Endothelial cell (in vitro differentiated cells): ENCODE data around the gene UCHL1. TPM values are rescaled to one million over a fixed set of nuclear protein-coding genes. Genes with fewer than 3 reads are reported as not detected.

Source experiments
- DNase-seq: peaks from one replicate; pipeline ENCODE4 v3.0.0; 2021; ENCODE audit warnings: low spot score
- H3K27ac Mint-ChIP-seq: one replicate; pipeline ENCODE4 v1.8.0; 2021; ENCODE audit warnings: mixed read lengths, inconsistent platforms; ENCODE audit not compliant: unreplicated experiment
- H3K27me3 Mint-ChIP-seq: one replicate; pipeline ENCODE4 v1.8.0; 2021; ENCODE audit warnings: mild to moderate bottlenecking, moderate library complexity, mixed read lengths, inconsistent platforms; ENCODE audit not compliant: unreplicated experiment
- H3K36me3 Mint-ChIP-seq: one replicate; pipeline ENCODE4 v1.8.0; 2021; ENCODE audit warnings: mild to moderate bottlenecking, low read depth, mixed read lengths, inconsistent platforms; ENCODE audit not compliant: unreplicated experiment
- H3K4me1 Mint-ChIP-seq: one replicate; pipeline ENCODE4 v1.8.0; 2021; ENCODE audit warnings: mild to moderate bottlenecking, mixed read lengths, inconsistent platforms; ENCODE audit not compliant: unreplicated experiment
- H3K4me3 Mint-ChIP-seq: one replicate; pipeline ENCODE4 v1.8.0; 2021; ENCODE audit warnings: mild to moderate bottlenecking, mixed read lengths, inconsistent platforms; ENCODE audit not compliant: unreplicated experiment
- H3K9me3 Mint-ChIP-seq: one replicate; pipeline ENCODE4 v1.8.0; 2021; ENCODE audit warnings: mixed read lengths, inconsistent platforms; ENCODE audit not compliant: unreplicated experiment
- total RNA-seq: library from RNA; stranded (reverse); fragmentation: NEBNext Ultra II Directional; extraction: Animal tissue kit (Norgen Biotek cat#: 25700); gene quantifications from one replicate; pipeline ENCODE4 v1.2.1, GENCODE V29; 2021; ENCODE audit not compliant: unreplicated experiment
- TF ChIP-seq, protein P1 (sequence below): fragments of 200-600 bp; sonication (generic); IDR thresholded peaks from one replicate; pipeline ENCODE4 v1.5.0; 2021; ENCODE audit warnings: antibody characterized with exemption; ENCODE audit not compliant: unreplicated experiment

UCHL1 gene
- total RNA-seq, 1 donor from 2014 or later = 397 TPM

DNA sequence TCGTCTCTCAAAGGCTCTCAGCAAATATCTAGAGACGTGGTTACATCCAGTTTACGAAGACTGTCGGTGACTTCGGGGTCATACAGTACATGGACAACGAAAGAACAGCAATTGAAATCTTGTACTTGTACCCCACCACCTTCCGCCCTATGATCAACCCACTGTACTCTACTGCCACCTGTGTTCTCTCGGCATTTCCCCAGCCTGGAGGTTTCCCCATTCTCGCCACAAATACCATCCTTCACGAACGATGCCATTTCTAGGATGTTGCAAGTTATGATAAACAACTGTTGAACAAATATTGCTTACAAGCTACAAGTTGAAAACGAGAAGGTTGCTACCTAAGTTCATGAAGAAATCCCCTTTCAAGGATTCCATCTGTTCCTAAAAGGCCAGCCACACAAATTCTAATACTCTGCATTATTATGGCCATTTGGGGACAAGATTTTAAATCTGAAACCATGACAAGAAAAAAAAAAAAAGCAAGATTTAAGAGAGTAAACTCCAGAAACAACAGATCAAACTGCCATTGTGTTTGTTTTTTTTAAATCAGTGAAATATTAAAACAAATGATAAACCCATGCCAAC is 44.0 kb upstream of the UCHL1 start:
- no peak overlapping the region for H3K27ac Mint-ChIP-seq
- peaks cover 49% of the 10 kb centered on the region for H3K4me1 Mint-ChIP-seq
- peak overlapping the region; percentile 99 for H3K4me3 Mint-ChIP-seq
- DNase-seq = peak; percentile 37
- peaks cover 11% of the 10 kb centered on the region for H3K36me3 Mint-ChIP-seq
- no peaks in the 10 kb centered on the region for H3K9me3 Mint-ChIP-seq
- peaks cover 14% of the 10 kb centered on the region for H3K27me3 Mint-ChIP-seq
- TF ChIP-seq, protein P1, sequence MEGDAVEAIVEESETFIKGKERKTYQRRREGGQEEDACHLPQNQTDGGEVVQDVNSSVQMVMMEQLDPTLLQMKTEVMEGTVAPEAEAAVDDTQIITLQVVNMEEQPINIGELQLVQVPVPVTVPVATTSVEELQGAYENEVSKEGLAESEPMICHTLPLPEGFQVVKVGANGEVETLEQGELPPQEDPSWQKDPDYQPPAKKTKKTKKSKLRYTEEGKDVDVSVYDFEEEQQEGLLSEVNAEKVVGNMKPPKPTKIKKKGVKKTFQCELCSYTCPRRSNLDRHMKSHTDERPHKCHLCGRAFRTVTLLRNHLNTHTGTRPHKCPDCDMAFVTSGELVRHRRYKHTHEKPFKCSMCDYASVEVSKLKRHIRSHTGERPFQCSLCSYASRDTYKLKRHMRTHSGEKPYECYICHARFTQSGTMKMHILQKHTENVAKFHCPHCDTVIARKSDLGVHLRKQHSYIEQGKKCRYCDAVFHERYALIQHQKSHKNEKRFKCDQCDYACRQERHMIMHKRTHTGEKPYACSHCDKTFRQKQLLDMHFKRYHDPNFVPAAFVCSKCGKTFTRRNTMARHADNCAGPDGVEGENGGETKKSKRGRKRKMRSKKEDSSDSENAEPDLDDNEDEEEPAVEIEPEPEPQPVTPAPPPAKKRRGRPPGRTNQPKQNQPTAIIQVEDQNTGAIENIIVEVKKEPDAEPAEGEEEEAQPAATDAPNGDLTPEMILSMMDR = peak; percentile 27

DNA sequence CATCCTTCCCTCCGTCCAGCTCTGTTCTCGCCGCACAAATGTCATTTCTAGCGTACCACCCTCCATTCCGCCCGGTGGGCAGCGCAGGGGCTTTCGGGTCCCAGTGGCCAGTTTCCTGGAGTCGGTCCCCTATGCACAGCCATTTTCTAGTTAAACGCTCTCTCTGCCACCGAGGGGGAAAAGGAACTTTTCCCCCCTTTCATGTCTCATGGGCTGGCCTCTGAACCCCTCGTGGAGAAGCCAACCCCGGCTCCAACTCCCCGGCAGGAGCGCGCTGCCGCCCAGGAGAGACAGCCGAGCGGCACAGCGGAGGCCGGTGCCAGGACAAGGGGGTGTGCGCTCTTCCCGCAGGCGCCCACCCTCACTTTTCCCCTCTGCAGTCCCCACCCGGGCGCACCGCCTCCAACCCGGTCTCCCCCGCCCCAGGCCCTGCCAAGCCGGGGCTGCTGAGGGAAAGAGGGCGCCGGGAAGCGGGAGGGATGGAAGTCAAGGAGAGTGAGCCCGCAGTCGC is 43.0 kb upstream of the UCHL1 start:
- TF ChIP-seq, protein P1 = no peak
- peaks cover 46% of the 10 kb centered on the region for H3K4me1 Mint-ChIP-seq
- H3K27me3 Mint-ChIP-seq = peaks cover 14% of the 10 kb centered on the region
- H3K36me3 Mint-ChIP-seq = peaks cover 11% of the 10 kb centered on the region
- DNase-seq = peak; percentile 43
- peak overlapping the region; percentile 5 for H3K27ac Mint-ChIP-seq
- no peaks in the 10 kb centered on the region for H3K9me3 Mint-ChIP-seq
- peak overlapping the region; percentile 99 for H3K4me3 Mint-ChIP-seq

DNA sequence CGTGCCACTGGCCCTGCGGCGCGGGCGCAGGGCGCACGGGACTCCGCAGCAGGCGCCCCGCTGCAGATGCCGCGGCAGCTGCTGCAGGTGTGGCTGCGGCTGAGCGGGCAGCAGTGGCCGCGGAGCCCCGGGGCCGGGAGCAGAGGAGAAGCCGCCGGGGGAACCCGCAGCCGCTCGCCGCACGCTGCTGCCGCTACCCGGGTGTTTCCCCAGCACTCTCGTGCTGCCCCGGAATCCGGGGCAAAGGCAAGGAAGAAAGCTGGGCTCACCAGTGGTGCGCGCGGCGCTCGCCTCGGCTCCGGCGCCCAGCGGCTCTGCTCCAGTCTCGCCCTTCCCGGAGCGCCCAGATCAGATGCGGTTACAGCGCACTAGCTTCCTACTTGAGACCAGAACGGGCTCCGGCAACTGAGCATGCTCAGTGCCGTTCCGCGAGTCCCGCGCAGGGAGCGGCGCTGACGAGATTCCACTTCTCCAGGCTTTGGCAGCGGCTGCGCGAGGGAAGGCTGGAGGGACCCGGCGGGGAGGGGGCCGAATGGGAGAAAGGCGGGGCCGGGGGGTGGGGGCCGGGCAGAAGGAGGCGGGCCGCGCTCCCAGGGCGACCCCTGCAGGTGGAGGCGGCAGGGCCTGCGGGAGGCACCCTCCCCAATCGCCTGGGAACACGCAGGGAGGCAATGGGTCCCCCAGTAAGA is 42.4 kb upstream of the UCHL1 start, which contains the start of gene APBB2:
Gene APBB2, minus strand, starts transcription at position 407 of the 689 bp plus-strand sequence. CDS start 181,288 bp downstream, outside the sequence.
- Mint-ChIP-seq H3K27me3 (peaks cover 14% of the 10 kb centered on the region), H3K4me1 (peaks cover 41% of the 10 kb centered on the region), H3K36me3 (peaks cover 11% of the 10 kb centered on the region), H3K27ac (peak within 1 kb of the TSS; percentile 5), H3K4me3 (peak within 1 kb of the TSS; percentile 99), H3K9me3 (no peaks in the 10 kb centered on the region)
- TF ChIP-seq, protein P1 = peak; percentile 91
- peak; percentile 97 for DNase-seq

DNA sequence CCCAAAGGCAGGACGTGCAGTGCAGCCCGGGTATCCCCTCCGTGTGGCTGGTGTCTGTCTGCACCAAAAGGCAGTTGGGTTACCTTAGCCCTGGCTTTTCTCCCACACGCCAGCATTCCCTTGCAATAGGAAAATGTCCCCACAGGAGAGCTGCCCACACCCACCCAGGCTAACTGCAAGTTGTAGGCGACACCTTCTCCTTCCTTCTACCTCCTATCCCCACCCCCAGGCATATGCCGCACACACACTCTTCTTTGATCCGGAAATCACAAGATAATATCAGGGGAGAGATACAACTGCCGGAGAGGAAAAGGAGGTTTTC is 41.9 kb upstream of the UCHL1 start:
- peaks cover 41% of the 10 kb centered on the region for H3K4me1 Mint-ChIP-seq
- no peak for DNase-seq
- no peaks in the 10 kb centered on the region for H3K9me3 Mint-ChIP-seq
- H3K36me3 Mint-ChIP-seq = peaks cover 9% of the 10 kb centered on the region
- TF ChIP-seq, protein P1 = peak; percentile 16
- H3K27me3 Mint-ChIP-seq = peaks cover 14% of the 10 kb centered on the region
- no peak overlapping the region for H3K27ac Mint-ChIP-seq
- H3K4me3 Mint-ChIP-seq = peak overlapping the region; percentile 94

DNA sequence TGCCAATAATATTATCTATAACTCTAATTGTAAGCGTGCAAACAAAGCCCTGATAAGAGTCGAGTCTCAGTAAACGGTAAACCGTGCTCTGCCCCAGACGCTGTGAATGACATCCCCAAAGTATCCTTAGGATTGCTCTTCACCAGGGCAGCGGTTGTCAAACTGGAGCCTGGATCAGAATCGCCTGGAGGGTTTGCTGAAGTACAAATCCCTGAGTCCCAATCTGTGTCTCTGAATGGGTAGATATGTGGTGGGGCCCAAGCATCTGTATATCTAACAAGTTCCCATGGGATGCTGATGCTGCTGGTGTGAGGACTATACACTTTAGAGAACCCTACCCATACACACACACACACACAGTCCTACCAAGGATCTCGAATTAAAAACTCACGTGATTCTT is 41.6 kb upstream of the UCHL1 start:
- peaks cover 41% of the 10 kb centered on the region for H3K4me1 Mint-ChIP-seq
- peaks cover 14% of the 10 kb centered on the region for H3K27me3 Mint-ChIP-seq
- H3K36me3 Mint-ChIP-seq = peaks cover 6% of the 10 kb centered on the region
- DNase-seq = no peak
- no peaks in the 10 kb centered on the region for H3K9me3 Mint-ChIP-seq
- TF ChIP-seq, protein P1 = no peak
- peak overlapping the region; percentile 94 for H3K4me3 Mint-ChIP-seq
- no peak overlapping the region for H3K27ac Mint-ChIP-seq
